Activated T-helper 2 cell treated with anti-CD3 and anti-CD28 coated beads, Interferon-gamma antibody, Interleukin-2, Interleukin-4, amounts not matched to agents 10 μg/mL and 5 μg/mL and 100 μg/mL, durations not matched to agents 14 hours and 24 hours and 36 hours (primary cell): Measurements from ENCODE around the gene STX2. TPM values are rescaled to one million over a fixed set of nuclear protein-coding genes. Genes with fewer than 3 reads are reported as not detected.
"Not testable (repeated sequence)": the region's sequence is repeated elsewhere in the genome, so short reads cannot be mapped to it uniquely, and the experiment has no call there.

Experiments
- DNase-seq: peaks from one replicate; pipeline ENCODE4 v3.0.0; 2021; ENCODE audit warnings: low spot score
- H3K27ac Mint-ChIP-seq: one replicate; pipeline ENCODE4 v1.8.0; 2021; ENCODE audit warnings: mixed read lengths
- H3K27me3 Mint-ChIP-seq: one replicate; pipeline ENCODE4 v1.8.0; 2021; ENCODE audit warnings: low read depth, mixed read lengths
- H3K36me3 Mint-ChIP-seq: one replicate; pipeline ENCODE4 v1.8.0; 2021; ENCODE audit warnings: low read depth, mixed read lengths
- H3K4me1 Mint-ChIP-seq: one replicate; pipeline ENCODE4 v1.8.0; 2021; ENCODE audit warnings: low read depth, mixed read lengths
- H3K4me3 Mint-ChIP-seq: one replicate; pipeline ENCODE4 v1.8.0; 2021; ENCODE audit warnings: low read depth, mild to moderate bottlenecking, moderate library complexity, mixed read lengths
- H3K9me3 Mint-ChIP-seq: one replicate; pipeline ENCODE4 v1.8.0; 2021; ENCODE audit warnings: mixed read lengths
- intact Hi-C: fragments of 100-400 bp; cut with micrococcal nuclease; formaldehyde crosslinking; loops from one replicate; pipeline ENCODE4 v1.15.1; 2023
- total RNA-seq: library from RNA; stranded (reverse); gene quantifications from 2 replicates; pipeline ENCODE4 v1.2.3, GENCODE V29; 2022

Gene STX2
- total RNA-seq, 1 donor from 2014 or later = 19.6 TPM

GRCh38 chr12:130800312-130800711 is 38.7 kb downstream of the STX2 start:
- Mint-ChIP-seq H3K27ac (no peak overlapping the region), H3K27me3 (no peaks in the 10 kb centered on the region), H3K36me3 (peaks cover 54% of the 10 kb centered on the region), H3K9me3 (no peaks in the 10 kb centered on the region), H3K4me1 (peaks cover 16% of the 10 kb centered on the region), H3K4me3 (no peak overlapping the region)
- intact Hi-C loops = no loop called here
- DNase-seq = no peak

- Mint-ChIP-seq H3K36me3 (peaks cover 44% of the 10 kb centered on the region), H3K4me1 (peaks cover 16% of the 10 kb centered on the region), H3K27ac (no peak overlapping the region)
These were observed 40.0 kb downstream of the STX2 start for GRCh38 chr12:130799051-130799450.

GRCh38 chr12:130796985-130797686 is 41.9 kb downstream of the STX2 start:
- no peaks in the 10 kb centered on the region for H3K27me3 Mint-ChIP-seq
- no peaks in the 10 kb centered on the region for H3K9me3 Mint-ChIP-seq
- peak; percentile 30 for DNase-seq
- H3K4me1 Mint-ChIP-seq = peaks cover 21% of the 10 kb centered on the region
- peak overlapping the region; percentile 87 for H3K27ac Mint-ChIP-seq
- H3K36me3 Mint-ChIP-seq = peaks cover 39% of the 10 kb centered on the region
- intact Hi-C loops = no loop called here
- H3K4me3 Mint-ChIP-seq = peak overlapping the region; percentile 45

More at GRCh38 chr12:130799051-130799450, 40.0 kb downstream of the STX2 start:
- H3K9me3 Mint-ChIP-seq = no peaks in the 10 kb centered on the region
- intact Hi-C loops = no loop called here
- no peaks in the 10 kb centered on the region for H3K27me3 Mint-ChIP-seq
- H3K4me3 Mint-ChIP-seq = no peak overlapping the region
- no peak for DNase-seq

GRCh38 chr12:130795906-130796305 is 43.1 kb downstream of the STX2 start:
- no peaks in the 10 kb centered on the region for H3K9me3 Mint-ChIP-seq
- no peak for DNase-seq
- H3K4me3 Mint-ChIP-seq = no peak overlapping the region
- H3K4me1 Mint-ChIP-seq = peaks cover 21% of the 10 kb centered on the region
- no peak overlapping the region for H3K27ac Mint-ChIP-seq
- intact Hi-C loops = no loop called here
- H3K36me3 Mint-ChIP-seq = peaks cover 39% of the 10 kb centered on the region
- H3K27me3 Mint-ChIP-seq = no peaks in the 10 kb centered on the region

GRCh38 chr12:130793554-130793849 is 45.5 kb downstream of the STX2 start:
- Mint-ChIP-seq H3K4me1 (peaks cover 14% of the 10 kb centered on the region), H3K27ac (peak overlapping the region; percentile 60), H3K27me3 (no peaks in the 10 kb centered on the region), H3K36me3 (peaks cover 21% of the 10 kb centered on the region), H3K4me3 (no peak overlapping the region), H3K9me3 (no peaks in the 10 kb centered on the region)
- intact Hi-C loops = no loop called here
- DNase-seq = no peak

GRCh38 chr12:130792821-130793553 is 46.1 kb downstream of the STX2 start:
- H3K27ac Mint-ChIP-seq = peak overlapping the region; percentile 60
- intact Hi-C loops = no loop called here
- peaks cover 19% of the 10 kb centered on the region for H3K36me3 Mint-ChIP-seq

GRCh38 chr12:130791629-130792028 is 47.4 kb downstream of the STX2 start:
- intact Hi-C loops = no loop called here
- H3K27me3 Mint-ChIP-seq = no peaks in the 10 kb centered on the region
- H3K9me3 Mint-ChIP-seq = no peaks in the 10 kb centered on the region
- no peak overlapping the region for H3K27ac Mint-ChIP-seq
- no peak overlapping the region for H3K4me3 Mint-ChIP-seq
- peaks cover 7% of the 10 kb centered on the region for H3K36me3 Mint-ChIP-seq
- no peak for DNase-seq
- H3K4me1 Mint-ChIP-seq = peaks cover 6% of the 10 kb centered on the region

More at GRCh38 chr12:130792821-130793553, 46.1 kb downstream of the STX2 start:
- no peaks in the 10 kb centered on the region for H3K27me3 Mint-ChIP-seq
- H3K4me3 Mint-ChIP-seq = no peak overlapping the region
- DNase-seq = no peak
- H3K4me1 Mint-ChIP-seq = peaks cover 14% of the 10 kb centered on the region
- H3K9me3 Mint-ChIP-seq = no peaks in the 10 kb centered on the region

- Mint-ChIP-seq H3K4me3 (no peak overlapping the region), H3K4me1 (peaks cover 4% of the 10 kb centered on the region), H3K9me3 (peaks cover 9% of the 10 kb centered on the region), H3K27me3 (no peaks in the 10 kb centered on the region), H3K27ac (no peak overlapping the region), H3K36me3 (peaks cover 15% of the 10 kb centered on the region)
- intact Hi-C loops = no loop called here
- no peak for DNase-seq
These were observed 50.5 kb downstream of the STX2 start for GRCh38 chr12:130788515-130788914.

- no peak for DNase-seq
- Mint-ChIP-seq H3K4me1 (no peaks in the 10 kb centered on the region), H3K36me3 (peaks cover 11% of the 10 kb centered on the region), H3K4me3 (no peak overlapping the region), H3K9me3 (peaks cover 9% of the 10 kb centered on the region), H3K27me3 (no peaks in the 10 kb centered on the region), H3K27ac (no peak overlapping the region)
- intact Hi-C loops = no loop called here
These were observed 51.3 kb downstream of the STX2 start for GRCh38 chr12:130787445-130788410.

- Mint-ChIP-seq H3K4me3 (no peak overlapping the region), H3K36me3 (peaks cover 11% of the 10 kb centered on the region), H3K27me3 (no peaks in the 10 kb centered on the region), H3K4me1 (no peaks in the 10 kb centered on the region), H3K9me3 (peaks cover 9% of the 10 kb centered on the region), H3K27ac (no peak overlapping the region)
- no peak for DNase-seq
- intact Hi-C loops = no loop called here
These were observed 52.0 kb downstream of the STX2 start for GRCh38 chr12:130787041-130787440.

- Mint-ChIP-seq H3K9me3 (peaks cover 9% of the 10 kb centered on the region), H3K4me1 (no peaks in the 10 kb centered on the region), H3K4me3 (no peak overlapping the region), H3K27me3 (peaks cover 7% of the 10 kb centered on the region), H3K36me3 (peaks cover 8% of the 10 kb centered on the region), H3K27ac (no peak overlapping the region)
- DNase-seq = no peak
- intact Hi-C loops = no loop called here
These were observed 55.8 kb downstream of the STX2 start for GRCh38 chr12:130783110-130783715.

- DNase-seq, H3K4me3 Mint-ChIP-seq, H3K27ac Mint-ChIP-seq, intact Hi-C loops, H3K9me3 Mint-ChIP-seq, H3K4me1 Mint-ChIP-seq, H3K36me3 Mint-ChIP-seq, H3K27me3 Mint-ChIP-seq: not testable (repeated sequence)
These were observed 56.8 kb downstream of the STX2 start for GRCh38 chr12:130782245-130782644.
